GM12878 (cell line): Measurements from ENCODE around the gene SELENOH. TPM values are rescaled to one million over a fixed set of nuclear protein-coding genes. Genes with fewer than 3 reads are reported as not detected.

ENCODE experiments used
- ATAC-seq: fragments of 200-7000 bp; cut with Tn5 transposase; 3 replicates; pipeline ENCODE4 v1.9.1; 2020; ENCODE audit warnings: mild to moderate bottlenecking, moderate library complexity
- BruUV-seq: library from RNA; stranded (reverse); fragments of 400-500 nt; replicated peaks from 2 replicates; lab custom pipeline; 2021; lab: Mats Ljungman, UMichigan
- CTCF ChIA-PET: fragments of 300-600 bp; sonication (Branson Sonifier 250); formaldehyde crosslinking; extraction: SDS; loops from one replicate; lab custom pipeline; 2021; ENCODE audit warnings: inconsistent platforms; lab: Yijun Ruan, JAX
- POLR2A ChIA-PET: fragments of 350-600 bp; formaldehyde crosslinking; extraction: SDS; loops from one replicate; lab custom pipeline; 2021; ENCODE audit warnings: inconsistent platforms; lab: Charles Lee
- RAD21 ChIA-PET: fragments of 300-600 bp; sonication (Branson Sonifier 250); formaldehyde crosslinking; loops from one replicate; lab custom pipeline; 2023; ENCODE audit warnings: antibody characterized with exemption; ENCODE audit not compliant: unreplicated experiment; lab: Charles Lee
- SMC1A ChIA-PET: fragments of 300-600 bp; sonication (Branson Sonifier 250); formaldehyde crosslinking; loops from one replicate; lab custom pipeline; 2023; ENCODE audit not compliant: unreplicated experiment, uncharacterized antibody; lab: Charles Lee
- DNase-seq: peaks from one replicate; pipeline ENCODE4 v3.0.0-alpha.2; 2011; ENCODE audit warnings: low read depth, low spot score
- FAIRE-seq: peaks from 3 replicates; lab custom pipeline; 2011; peaks lifted over from hg19 to GRCh38; lab: Jason Lieb, UNC
- H2AFZ ChIP-seq: 2 replicates; pipeline ENCODE4 v1.6.0; 2011; ENCODE audit warnings: low read depth, low read length, control low read depth; ENCODE audit not compliant: control insufficient read depth
- H3K27ac ChIP-seq: 2 replicates; pipeline ENCODE4 v1.5.1; 2011; ENCODE audit warnings: control low read depth; ENCODE audit not compliant: control insufficient read depth, insufficient read depth
- H3K27me3 ChIP-seq, 2 experiments: replicated peaks in 1 of 2; 2 replicates each; pipeline versions ENCODE4 v1.6.0 to v1.6.1; 2011; ENCODE audit warnings: low read length in 1 of 2; ENCODE audit not compliant: control insufficient read depth in 2 of 2, insufficient read depth in 2 of 2
- H3K36me3 ChIP-seq, 2 experiments: 2 replicates each; pipeline ENCODE4 v1.5.1; 2011; ENCODE audit warnings: low read length in 1 of 2; ENCODE audit not compliant: control insufficient read depth in 2 of 2, insufficient read depth in 2 of 2
- H3K4me1 ChIP-seq: 2 replicates; pipeline ENCODE4 v1.6.1; 2011; ENCODE audit warnings: mild to moderate bottlenecking, low read length, moderate library complexity, mixed read lengths; ENCODE audit not compliant: control insufficient read depth, insufficient read depth
- H3K4me2 ChIP-seq: 2 replicates; pipeline ENCODE4 v1.6.0; 2011; ENCODE audit warnings: control low read depth; ENCODE audit not compliant: control insufficient read depth, insufficient read depth
- H3K4me3 ChIP-seq: fragments of 200-600 bp; sonication (generic); 2 replicates; pipeline ENCODE4 v1.5.1; 2016
- H3K79me2 ChIP-seq: 2 replicates; pipeline ENCODE4 v1.6.0; 2011; ENCODE audit warnings: low read length; ENCODE audit not compliant: control insufficient read depth, insufficient read depth
- H3K9ac ChIP-seq: 2 replicates; pipeline ENCODE4 v1.8.0; 2011; ENCODE audit warnings: low read length, control low read depth, mixed read lengths; ENCODE audit not compliant: control insufficient read depth, insufficient read depth
- H3K9me3 ChIP-seq: replicated peaks from 3 replicates; pipeline ENCODE4 v1.5.1; 2011; ENCODE audit warnings: mild to moderate bottlenecking, low read length; ENCODE audit not compliant: control insufficient read depth, insufficient read depth
- H4K20me1 ChIP-seq: 2 replicates; pipeline ENCODE4 v1.6.0; 2011; ENCODE audit not compliant: control insufficient read depth, insufficient read depth
- ASH2L ChIP-seq: fragments of 300-600, 200-600 bp; sonication (generic); IDR thresholded peaks from 2 replicates; pipeline ENCODE4 v1.6.1; 2017; ENCODE audit warnings: low read depth, mild to moderate bottlenecking, borderline replicate concordance
- BHLHE40 ChIP-seq, 2 experiments: fragments of 450-650 bp in 1 of 2; IDR thresholded peaks; 2 replicates each; pipeline ENCODE4 v1.6.1; 2011 to 2017; ENCODE audit warnings: low read depth in 2 of 2, borderline replicate concordance in 1 of 2, improper control_type of control experiment in 1 of 2, low read length in 1 of 2, mild to moderate bottlenecking in 1 of 2
- CBFB ChIP-seq: IDR thresholded peaks from 2 replicates; pipeline ENCODE4 v1.6.1; 2016; ENCODE audit warnings: antibody characterized with exemption, low read depth
- DPF2 ChIP-seq: fragments of 450-650 bp; IDR thresholded peaks from 2 replicates; pipeline ENCODE4 v1.6.1; 2017; ENCODE audit warnings: mild to moderate bottlenecking
- MTA3 ChIP-seq: IDR thresholded peaks from 2 replicates; pipeline ENCODE4 v1.6.1; 2012; ENCODE audit warnings: low read length, inconsistent platforms, borderline replicate concordance
- MYB ChIP-seq: fragments of 150-350 bp; IDR thresholded peaks from 2 replicates; pipeline ENCODE4 v1.6.1; 2014; ENCODE audit warnings: mild to moderate bottlenecking, low read depth, low read length, borderline replicate concordance
- TAF1 ChIP-seq: IDR thresholded peaks from 2 replicates; pipeline ENCODE4 v1.6.1; 2011; ENCODE audit warnings: mild to moderate bottlenecking, low read depth, low read length, borderline replicate concordance
- ZBTB11 ChIP-seq: fragments of 450-650 bp; formaldehyde crosslinking; IDR thresholded peaks from 2 replicates; pipeline ENCODE4 v1.5.0; 2022; ENCODE audit warnings: mild to moderate bottlenecking, missing genetic modification characterization
- ZNF217 ChIP-seq: fragments of 450-650 bp; IDR thresholded peaks from 2 replicates; pipeline ENCODE4 v1.6.1; 2017; ENCODE audit warnings: antibody characterized with exemption, mild to moderate bottlenecking
- ZNF622 ChIP-seq: fragments of 450-650 bp; IDR thresholded peaks from 2 replicates; pipeline ENCODE4 v1.6.1; 2017; ENCODE audit warnings: mild to moderate bottlenecking, inconsistent platforms
- WGBS: methylation state at CpG from one replicate; pipeline ENCODE4 v1.1.6; 2016; ENCODE audit warnings: low lambda C conversion rate; ENCODE audit not compliant: insufficient replicate concordance, insufficient coverage; ENCODE audit errors: missing lambda C conversion rate; 5-methylcytosine and 5-hydroxymethylcytosine counted together
- in situ Hi-C: fragments of 300-500 bp; cut with MboI; formaldehyde crosslinking; loops from 9 replicates; pipeline ENCODE4 v1.14.3; 2018; ENCODE audit warnings: mixed read lengths
- intact Hi-C: fragments of 100-400 bp; cut with micrococcal nuclease; formaldehyde crosslinking; loops from one replicate; pipeline ENCODE4 v1.14.2; 2022; ENCODE audit not compliant: unreplicated experiment
- polyA plus RNA-seq, 11 experiments: library from polyadenylated mRNA; depleted of rRNA in 4 of 11; unstranded in 6 of 11; stranded (reverse) in 5 of 11; fragments of >200 nt; fragmentation: Nextera tagmentation in 4 of 11; fragmentation: Illumina TruSeq in 1 of 11; extraction: Ambion mirVana in 4 of 11; extraction: Trizol in 1 of 11; gene quantifications; 1 replicate in 1 of 11; 2 replicates in 10 of 11; pipeline versions ENCODE4 v1.2.1 to v1.2.3, GENCODE V29; 2011 to 2016; ENCODE audit warnings: inconsistent platforms in 2 of 11, missing spikeins in 2 of 11, low read depth in 1 of 11
- total RNA-seq, 4 experiments: library from RNA; depleted of rRNA in 3 of 4; stranded (reverse); fragments of >200 nt in 3 of 4; fragmentation: Illumina TruSeq in 1 of 4; extraction: Trizol in 1 of 4; gene quantifications; 2 replicates each; pipeline versions ENCODE4 v1.2.1 to v1.2.3, GENCODE V29; 2013 to 2021
- TF ChIP-seq, protein P1 (sequence below): IDR thresholded peaks from 2 replicates; pipeline ENCODE4 v1.6.1; 2012; ENCODE audit warnings: improper control_type of control experiment, low read depth, low read length; ENCODE audit not compliant: insufficient replicate concordance
- TF ChIP-seq, protein P2 (sequence below): fragments of 450-650 bp; IDR thresholded peaks from 2 replicates; pipeline ENCODE4 v1.6.1; 2017; ENCODE audit warnings: mild to moderate bottlenecking, low read depth, inconsistent platforms; ENCODE audit not compliant: poor library complexity, severe bottlenecking

Gene SELENOH
- total and polyA plus RNA-seq, 10 of the 15 experiments (the other 5 are each of a cell fraction or from before 2014, with no cell fraction given): 20.3 to 458 (median 200) TPM

DNA sequence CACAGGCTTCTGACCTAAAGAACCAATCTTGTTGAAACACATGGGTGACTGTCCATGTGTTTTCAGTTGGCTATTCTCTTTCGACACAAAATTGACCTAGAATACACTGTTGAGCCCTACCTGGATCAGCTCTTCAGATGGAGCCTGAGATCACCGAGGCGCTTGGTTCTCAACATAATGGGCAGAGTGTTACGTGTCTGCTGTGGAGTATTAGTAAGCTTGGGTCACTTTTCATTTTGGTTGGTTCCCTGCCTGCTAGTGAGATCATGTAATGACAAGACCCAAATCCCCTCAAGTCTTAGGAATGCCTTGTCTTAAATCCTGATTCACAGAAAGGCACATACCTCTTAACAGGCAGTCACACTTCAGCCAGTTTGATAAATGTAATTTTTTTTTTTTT is 38.0 kb upstream of the SELENOH start:
- Histone ChIP-seq H3K4me2 (no peak overlapping the region), H3K27ac (no peak overlapping the region), H3K79me2 (no peaks in the 10 kb centered on the region), H3K4me1 (no peaks in the 10 kb centered on the region), H3K36me3 (peaks cover 17 to 37% of the 10 kb centered on the region in 2 experiments), H4K20me1 (no peaks in the 10 kb centered on the region), H2AFZ (no peak overlapping the region), H3K4me3 (no peak overlapping the region), H3K9ac (no peak overlapping the region), H3K9me3 (no peaks in the 10 kb centered on the region), H3K27me3 (no peaks in the 10 kb centered on the region)
- TF ChIP-seq MYB (no peak), ZBTB11 (CRISPR knock-in tag) (no peak), BHLHE40 (IDR thresholded peaks at IDR 0.05; ENCODE audit: borderline replicate concordance in 1 of 2, low read depth in 2 of 2, low read length in 1 of 2) (no peak), DPF2 (no peak), MTA3 (no peak), CBFB (no peak), ZNF217 (no peak), ASH2L (no peak), TAF1 (no peak), ZNF622 (no peak)
- TF ChIP-seq, protein P1, sequence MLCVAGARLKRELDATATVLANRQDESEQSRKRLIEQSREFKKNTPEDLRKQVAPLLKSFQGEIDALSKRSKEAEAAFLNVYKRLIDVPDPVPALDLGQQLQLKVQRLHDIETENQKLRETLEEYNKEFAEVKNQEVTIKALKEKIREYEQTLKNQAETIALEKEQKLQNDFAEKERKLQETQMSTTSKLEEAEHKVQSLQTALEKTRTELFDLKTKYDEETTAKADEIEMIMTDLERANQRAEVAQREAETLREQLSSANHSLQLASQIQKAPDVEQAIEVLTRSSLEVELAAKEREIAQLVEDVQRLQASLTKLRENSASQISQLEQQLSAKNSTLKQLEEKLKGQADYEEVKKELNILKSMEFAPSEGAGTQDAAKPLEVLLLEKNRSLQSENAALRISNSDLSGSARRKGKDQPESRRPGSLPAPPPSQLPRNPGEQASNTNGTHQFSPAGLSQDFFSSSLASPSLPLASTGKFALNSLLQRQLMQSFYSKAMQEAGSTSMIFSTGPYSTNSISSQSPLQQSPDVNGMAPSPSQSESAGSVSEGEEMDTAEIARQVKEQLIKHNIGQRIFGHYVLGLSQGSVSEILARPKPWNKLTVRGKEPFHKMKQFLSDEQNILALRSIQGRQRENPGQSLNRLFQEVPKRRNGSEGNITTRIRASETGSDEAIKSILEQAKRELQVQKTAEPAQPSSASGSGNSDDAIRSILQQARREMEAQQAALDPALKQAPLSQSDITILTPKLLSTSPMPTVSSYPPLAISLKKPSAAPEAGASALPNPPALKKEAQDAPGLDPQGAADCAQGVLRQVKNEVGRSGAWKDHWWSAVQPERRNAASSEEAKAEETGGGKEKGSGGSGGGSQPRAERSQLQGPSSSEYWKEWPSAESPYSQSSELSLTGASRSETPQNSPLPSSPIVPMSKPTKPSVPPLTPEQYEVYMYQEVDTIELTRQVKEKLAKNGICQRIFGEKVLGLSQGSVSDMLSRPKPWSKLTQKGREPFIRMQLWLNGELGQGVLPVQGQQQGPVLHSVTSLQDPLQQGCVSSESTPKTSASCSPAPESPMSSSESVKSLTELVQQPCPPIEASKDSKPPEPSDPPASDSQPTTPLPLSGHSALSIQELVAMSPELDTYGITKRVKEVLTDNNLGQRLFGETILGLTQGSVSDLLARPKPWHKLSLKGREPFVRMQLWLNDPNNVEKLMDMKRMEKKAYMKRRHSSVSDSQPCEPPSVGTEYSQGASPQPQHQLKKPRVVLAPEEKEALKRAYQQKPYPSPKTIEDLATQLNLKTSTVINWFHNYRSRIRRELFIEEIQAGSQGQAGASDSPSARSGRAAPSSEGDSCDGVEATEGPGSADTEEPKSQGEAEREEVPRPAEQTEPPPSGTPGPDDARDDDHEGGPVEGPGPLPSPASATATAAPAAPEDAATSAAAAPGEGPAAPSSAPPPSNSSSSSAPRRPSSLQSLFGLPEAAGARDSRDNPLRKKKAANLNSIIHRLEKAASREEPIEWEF: no peak
- TF ChIP-seq, protein P2, sequence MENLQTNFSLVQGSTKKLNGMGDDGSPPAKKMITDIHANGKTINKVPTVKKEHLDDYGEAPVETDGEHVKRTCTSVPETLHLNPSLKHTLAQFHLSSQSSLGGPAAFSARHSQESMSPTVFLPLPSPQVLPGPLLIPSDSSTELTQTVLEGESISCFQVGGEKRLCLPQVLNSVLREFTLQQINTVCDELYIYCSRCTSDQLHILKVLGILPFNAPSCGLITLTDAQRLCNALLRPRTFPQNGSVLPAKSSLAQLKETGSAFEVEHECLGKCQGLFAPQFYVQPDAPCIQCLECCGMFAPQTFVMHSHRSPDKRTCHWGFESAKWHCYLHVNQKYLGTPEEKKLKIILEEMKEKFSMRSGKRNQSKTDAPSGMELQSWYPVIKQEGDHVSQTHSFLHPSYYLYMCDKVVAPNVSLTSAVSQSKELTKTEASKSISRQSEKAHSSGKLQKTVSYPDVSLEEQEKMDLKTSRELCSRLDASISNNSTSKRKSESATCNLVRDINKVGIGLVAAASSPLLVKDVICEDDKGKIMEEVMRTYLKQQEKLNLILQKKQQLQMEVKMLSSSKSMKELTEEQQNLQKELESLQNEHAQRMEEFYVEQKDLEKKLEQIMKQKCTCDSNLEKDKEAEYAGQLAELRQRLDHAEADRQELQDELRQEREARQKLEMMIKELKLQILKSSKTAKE: no peak
- intact Hi-C loops: no loop called here
- ATAC-seq (no peak), FAIRE-seq (no peak), DNase-seq (no peak)
- ChIA-PET RAD21 (interaction anchor here (0.7 to 2.1 kb wide), 5 partner anchors 28 to 1254 kb away, joined by 3 to 12 read pairs (median 3); no protein-coding TSS in a partner anchor), SMC1A (interaction anchor here (0.6 to 2.0 kb wide), 6 partner anchors 25 to 98 kb away, joined by 3 to 7 read pairs (median 4); no protein-coding TSS in a partner anchor), POLR2A (interaction anchor here (0.9 kb wide), 1 partner anchor 18 kb away, joined by 3 read pairs; no protein-coding TSS in a partner anchor), CTCF (interaction anchor here (1.0 to 1.2 kb wide), 2 partner anchors 38 to 97 kb away, joined by 3 to 9 read pairs; partner anchors contain the start of gene SELENOH)
- BruUV-seq: no TSS peak
- in situ Hi-C loops: no loop called here
- 99% methylated on average over 4 of the region's 4 CpGs for WGBS
